H1 (cell line): Measurements from ENCODE around the gene SLC2A5. TPM values are rescaled to one million over a fixed set of nuclear protein-coding genes. Genes with fewer than 3 reads are reported as not detected.

Experiments used
- HDAC6 ChIP-seq: IDR thresholded peaks from one replicate; pipeline ENCODE4 v1.7.1; 2012; ENCODE audit warnings: low read depth, mild to moderate bottlenecking, inconsistent platforms, low read length, moderate library complexity
- ZNF274 ChIP-seq: IDR thresholded peaks from 2 replicates; pipeline ENCODE4 v1.7.0; 2012; ENCODE audit warnings: low read length, borderline replicate concordance; ENCODE audit errors: extremely low read depth
- polyA plus RNA-seq, 7 experiments: library from polyadenylated mRNA; depleted of rRNA in 3 of 7; stranded (reverse) in 5 of 7; unstranded in 2 of 7; fragments of >200 nt in 5 of 7; fragments of 200-250 nt in 2 of 7; gene quantifications; 1 replicate in 5 of 7; 2 replicates in 1 of 7; 4 replicates in 1 of 7; pipeline versions ENCODE4 v1.2.1 to v1.2.3, GENCODE V29; 2011 to 2013; ENCODE audit warnings: missing spikeins in 2 of 7, mixed read lengths in 2 of 7
- total RNA-seq: library from RNA; stranded (reverse); fragmentation: NEBNext Ultra II Directional; extraction: Animal tissue kit (Norgen Biotek cat#: 25700); gene quantifications from 2 replicates; pipeline ENCODE4 v1.2.1, GENCODE V29; 2021

Gene SLC2A5
- total and polyA plus RNA-seq, 2 of the 8 experiments (the other 6 are each of a cell fraction or from before 2014, with no cell fraction given), result 0.12 TPM; not detected in 1

DNA sequence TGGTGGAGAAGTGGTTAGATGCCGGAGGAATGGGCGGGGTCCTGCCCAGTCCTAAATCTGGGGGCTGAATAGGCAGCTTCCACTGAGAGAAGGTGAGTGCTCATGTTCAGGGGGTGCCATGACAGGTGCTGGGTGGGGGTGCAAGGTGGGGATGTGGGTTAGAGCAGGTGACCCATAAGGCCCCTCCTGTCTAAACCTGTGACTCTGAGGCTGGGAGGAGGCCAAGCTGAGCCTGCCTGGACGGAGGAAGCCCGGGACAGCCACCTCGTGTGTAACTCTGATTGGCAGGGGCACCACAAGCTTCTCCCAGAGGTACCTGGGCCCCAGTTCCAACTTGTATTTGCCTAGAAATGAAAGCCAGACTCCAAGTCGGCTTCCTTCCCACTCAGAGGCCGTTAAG, 48.8 kb upstream of the SLC2A5 start (continued):
- no peak for TF ChIP-seq ZNF274
- no peak for TF ChIP-seq HDAC6
- TF ChIP-seq, all 59 proteins: peak for 0
